HPDE6-E6E7 (cell line): Measurements from ENCODE around the gene PML.

Experiments
- DNase-seq: peaks from one replicate; pipeline ENCODE4 v3.0.0; 2011; ENCODE audit warnings: missing footprints; ENCODE audit errors: extremely low spot score

The PML gene

DNA sequence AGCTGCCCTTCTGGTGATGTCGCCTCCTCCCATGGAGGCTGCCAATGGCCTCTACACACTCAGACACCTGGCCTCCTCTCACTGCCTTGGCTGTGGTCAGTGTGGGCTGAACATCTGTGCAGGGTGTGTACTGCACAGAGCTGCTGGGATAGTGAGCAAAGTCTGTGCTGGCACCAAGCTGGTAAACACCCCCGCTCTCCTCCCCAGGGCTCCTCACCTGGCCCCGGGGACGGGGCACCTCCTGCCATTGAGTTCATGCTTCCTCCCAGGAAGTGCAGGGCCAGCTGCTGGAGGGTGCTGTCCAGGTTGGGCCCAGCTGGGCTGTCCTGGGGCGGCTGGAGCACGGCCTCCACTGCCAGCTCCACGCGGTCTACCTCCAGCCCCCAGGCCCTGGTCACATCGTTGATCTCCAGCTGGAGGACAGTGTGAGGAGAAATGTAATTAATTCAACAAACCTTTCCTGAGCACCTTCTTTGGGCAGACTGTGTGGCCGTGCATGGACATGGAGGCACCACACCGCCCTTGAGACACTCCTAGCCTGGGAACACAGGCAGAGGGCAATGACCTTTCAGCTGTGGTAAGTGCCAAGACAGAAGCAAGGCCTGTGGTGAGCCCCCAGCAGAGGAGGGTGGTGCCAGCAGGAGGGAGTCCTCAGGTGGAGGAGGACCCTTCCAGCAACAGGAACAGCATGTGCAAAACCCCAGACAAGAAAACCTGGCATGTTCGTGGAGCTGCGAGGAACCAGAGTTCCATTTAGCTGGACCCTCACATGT, 9.2 kb upstream of the PML start:
- DNase-seq, result no peak

DNA sequence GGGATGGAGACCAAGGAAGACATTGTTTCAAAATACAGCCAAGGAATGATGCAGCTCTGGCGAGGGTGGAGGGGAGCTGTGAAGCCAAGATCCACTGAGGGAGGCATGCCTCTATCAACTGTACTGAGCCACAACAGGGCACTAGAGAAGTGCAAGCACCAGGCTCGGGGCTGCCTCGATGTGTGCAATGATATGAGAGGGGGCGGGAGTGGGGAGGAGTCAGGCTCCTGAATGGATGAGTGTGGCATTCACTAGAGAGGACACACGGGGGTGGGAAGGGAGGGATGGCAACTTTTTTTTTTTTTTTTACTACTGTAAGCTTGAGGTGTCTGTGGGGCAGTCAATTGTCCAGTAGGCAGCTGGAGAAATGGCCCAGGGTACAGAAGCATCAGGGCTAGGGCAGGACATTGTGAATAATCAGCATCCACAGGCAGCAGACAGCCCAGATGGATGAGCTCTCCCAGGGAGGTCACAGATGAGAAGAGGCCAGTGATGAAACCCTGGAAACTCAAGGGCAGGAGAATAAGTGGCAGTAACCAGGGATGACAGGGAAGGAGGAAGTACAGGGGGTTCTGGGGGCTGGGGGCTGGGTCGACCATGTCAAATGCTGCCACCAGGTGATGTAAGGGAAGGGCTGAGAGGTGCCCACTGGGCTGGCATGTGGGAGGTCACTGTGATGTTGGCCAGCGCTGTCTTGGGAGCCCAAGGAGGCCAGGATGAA, 8.3 kb upstream of the PML start:
- DNase-seq, result no peak

DNA sequence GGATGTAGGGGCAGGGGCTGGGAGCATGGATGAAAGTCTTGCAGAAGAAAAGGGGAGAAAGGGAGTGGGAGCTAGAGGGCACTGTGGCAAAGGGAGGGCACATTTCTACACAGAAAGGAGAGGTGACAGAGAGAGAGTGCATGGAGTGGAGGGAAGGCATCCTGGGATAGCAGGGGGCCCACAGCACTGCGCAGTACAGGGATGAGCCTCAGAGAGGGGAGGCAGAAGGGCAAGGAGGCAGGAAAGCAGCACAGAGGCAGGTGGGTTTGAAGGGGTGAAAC, 7.8 kb upstream of the PML start:
- DNase-seq, result no peak

DNA sequence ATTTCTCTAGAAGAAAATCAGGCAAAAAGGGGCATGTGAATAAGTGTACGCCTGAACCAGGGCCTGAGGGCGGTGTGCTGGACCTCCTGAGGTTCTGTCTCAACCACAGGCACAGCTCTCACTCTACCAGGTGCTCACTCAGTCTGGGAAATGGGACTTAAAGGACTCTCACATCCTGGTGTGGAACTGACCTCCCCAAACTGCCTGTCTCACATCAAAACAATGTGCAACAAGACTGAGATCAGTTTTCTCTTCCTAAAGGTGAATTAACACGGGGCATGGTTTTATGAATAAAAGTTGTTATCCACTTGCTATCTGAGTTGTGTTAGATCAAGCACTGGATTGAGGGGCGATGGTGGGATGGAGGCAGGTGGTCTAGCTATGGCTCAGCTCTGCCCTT, 7.3 kb upstream of the PML start:
- DNase-seq, result no peak

GRCh38 chr15:73987681-73988444, 6.7 kb upstream of the PML start:
- peak; percentile 65 for DNase-seq

DNA sequence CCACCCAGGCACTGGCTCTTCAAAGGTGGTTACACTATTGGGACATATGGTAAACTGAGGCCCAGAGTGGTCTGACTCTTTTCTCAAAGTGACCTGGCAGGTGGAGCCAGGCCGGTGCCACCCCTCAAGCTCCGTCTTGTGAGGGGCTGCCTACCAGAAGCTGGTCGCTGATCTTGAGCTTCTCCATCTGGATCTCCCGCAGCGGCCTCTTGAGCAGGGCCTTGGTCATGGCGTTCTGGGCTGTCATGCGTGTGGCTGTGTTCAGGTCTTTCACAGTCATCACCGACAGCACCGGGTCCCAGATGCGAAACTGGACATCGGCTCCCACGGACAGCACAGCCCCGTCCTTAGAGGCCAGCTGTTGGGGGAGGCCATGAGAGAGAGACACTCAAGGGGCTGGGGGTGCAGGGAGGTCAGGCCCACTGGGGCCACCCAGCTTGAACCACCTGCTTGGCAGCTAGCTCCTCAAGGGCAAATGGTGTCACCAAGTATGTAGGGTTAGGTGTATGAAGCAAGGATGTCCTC, 6.0 kb upstream of the PML start:
- DNase-seq, result no peak

- peak; percentile 74 for DNase-seq
Measured at GRCh38 chr15:73989001-73989798, 5.3 kb upstream of the PML start.

DNA sequence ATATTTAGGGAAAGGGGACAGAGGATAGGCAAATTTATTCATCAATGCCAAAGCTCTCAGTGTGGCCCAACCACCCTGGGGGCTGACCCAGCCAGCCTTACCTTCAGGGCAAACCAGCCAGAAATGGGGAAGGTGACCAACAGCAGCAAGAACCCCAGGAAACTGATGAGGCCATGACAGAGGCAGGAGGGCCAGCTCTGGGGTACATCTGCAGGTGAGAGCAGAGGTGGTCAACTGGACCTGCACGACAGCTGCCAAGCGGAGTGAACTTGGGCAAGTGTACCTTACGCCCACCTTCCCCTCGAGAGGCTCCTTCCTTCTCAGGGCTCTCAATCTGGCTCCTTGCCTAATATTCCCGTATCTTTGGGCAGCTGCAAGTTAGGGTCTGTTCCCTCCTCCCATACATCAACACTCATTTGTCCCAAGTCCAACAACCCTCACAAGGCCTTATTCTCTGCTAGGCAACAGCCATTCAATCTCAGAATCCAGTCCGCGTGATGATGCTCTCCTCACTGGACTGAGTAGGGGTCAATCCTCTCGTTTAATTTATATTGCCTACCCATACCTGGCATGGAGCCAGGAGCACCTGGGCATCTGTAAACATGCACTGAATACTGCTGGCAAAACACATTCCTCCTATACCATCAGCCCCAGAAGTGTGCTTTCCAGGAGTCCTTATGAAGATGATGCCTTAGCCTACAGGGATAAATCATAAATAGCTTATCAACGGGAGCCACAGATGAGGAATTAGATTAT, 4.1 kb upstream of the PML start:
- no peak for DNase-seq

- no peak for DNase-seq
Measured at GRCh38 chr15:73991260-73991659, 3.3 kb upstream of the PML start.

- DNase-seq, result peak; percentile 82
Measured at GRCh38 chr15:73991726-73992593, 2.6 kb upstream of the PML start, which contains the start of gene STOML1. Gene STOML1, minus strand, starts transcription at chr15:73992295. Its CDS starts 72 bp downstream, at chr15:73992223.

DNA sequence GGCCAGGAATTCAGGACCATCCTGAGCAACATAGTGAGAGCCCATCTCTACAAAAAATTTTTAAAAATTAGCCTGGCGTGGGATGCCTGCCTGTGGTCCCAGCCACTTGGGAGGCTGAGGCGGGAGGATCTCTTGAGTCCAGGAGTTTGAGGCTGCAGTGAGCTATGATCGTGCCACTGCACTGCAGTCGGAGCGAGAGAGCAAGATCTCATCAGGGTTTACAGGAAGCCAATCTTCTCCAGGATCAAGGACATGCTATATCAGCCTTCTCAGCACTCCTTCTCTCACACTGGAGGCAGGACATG, 2.0 kb upstream of the PML start:
- DNase-seq, result no peak

GRCh38 chr15:73993211-73993994, 1.1 kb upstream of the PML start:
- DNase-seq, result no peak

GRCh38 chr15:73994912-73995622, 551 bp downstream of the PML start:
- no peak for DNase-seq

DNA sequence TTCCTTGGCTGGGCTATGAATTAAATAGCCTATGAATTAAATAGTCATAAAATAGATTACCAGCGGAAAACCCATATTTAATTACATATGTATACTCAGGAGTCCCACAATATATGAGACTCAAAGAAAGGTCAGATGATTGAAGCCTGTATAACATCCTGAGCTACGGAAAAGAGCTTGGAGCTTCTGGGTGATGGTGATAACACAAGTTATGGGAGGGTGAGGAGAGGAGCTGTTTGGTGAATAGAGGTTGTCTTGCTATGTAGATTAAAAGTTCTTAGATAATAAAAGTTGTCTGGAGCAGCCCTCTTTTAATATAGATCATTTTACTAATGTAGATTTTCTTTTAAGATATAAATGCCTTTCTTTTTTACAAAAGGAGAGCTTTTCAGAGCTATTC, 1.8 kb downstream of the PML start:
- DNase-seq, result no peak

GRCh38 chr15:73996939-73997338, 2.4 kb downstream of the PML start:
- DNase-seq, result no peak

- DNase-seq, result no peak
Measured at GRCh38 chr15:73997986-73998385, 3.5 kb downstream of the PML start.

GRCh38 chr15:74006774-74007639, 12.5 kb downstream of the PML start:
- no peak for DNase-seq
